GM12875 (cell line): ENCODE measurements around the gene PDE8A.

Experiments
- H3K4me3 ChIP-seq: one replicate; pipeline ENCODE4 v1.5.1; 2011; ENCODE audit warnings: low read depth, low read length, control low read depth
- TF ChIP-seq, protein P1 (sequence below): IDR thresholded peaks from 2 replicates; pipeline ENCODE4 v1.5.1; 2011; ENCODE audit warnings: low read depth, mild to moderate bottlenecking, control low read depth, inconsistent platforms, low read length, moderate library complexity, borderline replicate concordance; ENCODE audit not compliant: insufficient read depth

Gene PDE8A

GRCh38 chr15:84960391-84961113 is 21.1 kb upstream of the PDE8A start:
- TF ChIP-seq, protein P1, sequence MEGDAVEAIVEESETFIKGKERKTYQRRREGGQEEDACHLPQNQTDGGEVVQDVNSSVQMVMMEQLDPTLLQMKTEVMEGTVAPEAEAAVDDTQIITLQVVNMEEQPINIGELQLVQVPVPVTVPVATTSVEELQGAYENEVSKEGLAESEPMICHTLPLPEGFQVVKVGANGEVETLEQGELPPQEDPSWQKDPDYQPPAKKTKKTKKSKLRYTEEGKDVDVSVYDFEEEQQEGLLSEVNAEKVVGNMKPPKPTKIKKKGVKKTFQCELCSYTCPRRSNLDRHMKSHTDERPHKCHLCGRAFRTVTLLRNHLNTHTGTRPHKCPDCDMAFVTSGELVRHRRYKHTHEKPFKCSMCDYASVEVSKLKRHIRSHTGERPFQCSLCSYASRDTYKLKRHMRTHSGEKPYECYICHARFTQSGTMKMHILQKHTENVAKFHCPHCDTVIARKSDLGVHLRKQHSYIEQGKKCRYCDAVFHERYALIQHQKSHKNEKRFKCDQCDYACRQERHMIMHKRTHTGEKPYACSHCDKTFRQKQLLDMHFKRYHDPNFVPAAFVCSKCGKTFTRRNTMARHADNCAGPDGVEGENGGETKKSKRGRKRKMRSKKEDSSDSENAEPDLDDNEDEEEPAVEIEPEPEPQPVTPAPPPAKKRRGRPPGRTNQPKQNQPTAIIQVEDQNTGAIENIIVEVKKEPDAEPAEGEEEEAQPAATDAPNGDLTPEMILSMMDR, result no peak
- no peak overlapping the region for H3K4me3 ChIP-seq

GRCh38 chr15:84961114-84961452 is 20.6 kb upstream of the PDE8A start:
- TF ChIP-seq, protein P1, result no peak

DNA sequence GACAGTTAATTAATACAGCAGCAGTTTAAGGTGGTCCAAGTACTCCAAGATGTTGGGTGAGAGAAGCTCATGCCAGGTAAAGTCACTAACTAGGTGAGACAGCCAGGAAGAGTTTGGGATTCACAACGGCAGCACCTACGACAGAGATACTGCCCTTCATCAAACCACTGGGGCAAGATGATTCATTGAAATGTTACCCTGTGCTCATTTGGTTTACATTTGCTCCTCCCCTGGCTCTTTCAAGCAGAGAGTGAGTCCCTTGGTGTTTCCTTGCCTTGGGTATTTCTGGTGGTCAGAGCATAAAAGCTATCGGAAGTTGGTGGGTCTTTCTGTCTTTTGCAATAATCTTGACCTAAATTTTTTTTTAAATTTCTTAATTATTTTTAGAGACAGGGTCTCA is 19.9 kb upstream of the PDE8A start:
- TF ChIP-seq, protein P1, result no peak
- no peak overlapping the region for H3K4me3 ChIP-seq

More at GRCh38 chr15:84961114-84961452, 20.6 kb upstream of the PDE8A start:
- no peak overlapping the region for H3K4me3 ChIP-seq

DNA sequence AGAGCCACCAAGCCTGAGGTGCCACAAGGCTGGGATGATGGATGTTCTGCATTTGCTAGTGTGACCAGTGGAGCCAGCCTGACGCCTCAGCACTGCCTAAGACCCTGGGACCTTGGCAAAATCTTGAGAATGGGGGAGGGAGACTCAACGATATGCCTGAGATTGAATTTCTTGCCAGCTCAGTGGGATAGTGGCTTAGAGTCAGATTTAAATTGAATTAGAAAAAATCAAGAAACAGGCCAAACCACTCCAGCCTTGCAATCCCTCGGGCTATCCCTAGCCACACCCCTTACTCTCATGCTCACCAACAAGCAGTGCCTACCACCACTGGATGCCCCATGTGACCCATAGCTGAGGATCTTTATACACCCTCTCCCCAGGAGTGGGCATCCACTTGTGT is 18.7 kb upstream of the PDE8A start:
- TF ChIP-seq, protein P1, result no peak
- no peak overlapping the region for H3K4me3 ChIP-seq

GRCh38 chr15:84967380-84967779 is 14.3 kb upstream of the PDE8A start:
- TF ChIP-seq, protein P1, result no peak
- H3K4me3 ChIP-seq, result no peak overlapping the region

GRCh38 chr15:84968301-84968700 is 13.4 kb upstream of the PDE8A start:
- TF ChIP-seq, protein P1, result no peak
- H3K4me3 ChIP-seq, result no peak overlapping the region

- H3K4me3 ChIP-seq, result no peak overlapping the region
- TF ChIP-seq, protein P1, result no peak
Measured at GRCh38 chr15:84969257-84969656, 12.4 kb upstream of the PDE8A start.
